NCI-H2171 (cell line): Measurements from ENCODE around the gene TACC3.
A peak's percentile ranks its signal among the peaks of the same experiment; 100 is the strongest.

ENCODE experiments used
- DNase-seq: peaks from one replicate; lab custom pipeline; 2025; lab: John Stamatoyannopoulos, UW

Gene TACC3

GRCh38 chr4:1723131-1723801, 1.9 kb downstream of the TACC3 start:
- DNase-seq, result no peak

GRCh38 chr4:1725521-1725920, 4.2 kb downstream of the TACC3 start:
- no peak for DNase-seq

GRCh38 chr4:1726146-1726934, 5.0 kb downstream of the TACC3 start:
- DNase-seq, result peak; percentile 22

- DNase-seq, result no peak
Observed at GRCh38 chr4:1727117-1728031, 6.1 kb downstream of the TACC3 start.

- DNase-seq, result no peak
Observed at GRCh38 chr4:1728061-1728980, 7.0 kb downstream of the TACC3 start.

GRCh38 chr4:1730532-1731135, 9.3 kb downstream of the TACC3 start:
- no peak for DNase-seq

GRCh38 chr4:1731180-1731579, 9.9 kb downstream of the TACC3 start:
- DNase-seq, result no peak

- no peak for DNase-seq
Observed at GRCh38 chr4:1732911-1733310, 11.6 kb downstream of the TACC3 start.

- no peak for DNase-seq
Observed at GRCh38 chr4:1735215-1735614, 13.9 kb downstream of the TACC3 start.

- DNase-seq, result no peak
Observed at GRCh38 chr4:1736812-1737211, 15.5 kb downstream of the TACC3 start.

- DNase-seq, result no peak
Observed at GRCh38 chr4:1737666-1738065, 16.3 kb downstream of the TACC3 start.

GRCh38 chr4:1738410-1738809, 17.1 kb downstream of the TACC3 start:
- DNase-seq, result no peak

GRCh38 chr4:1739358-1739757, 18.0 kb downstream of the TACC3 start:
- no peak for DNase-seq

- DNase-seq, result no peak
Observed at GRCh38 chr4:1740021-1740545, 18.8 kb downstream of the TACC3 start.

- DNase-seq, result no peak
Observed at GRCh38 chr4:1741208-1741607, 19.9 kb downstream of the TACC3 start.

- DNase-seq, result no peak
Observed at GRCh38 chr4:1743551-1743950, 22.2 kb downstream of the TACC3 start.

GRCh38 chr4:1743975-1744374, 22.7 kb downstream of the TACC3 start:
- no peak for DNase-seq

- no peak for DNase-seq
Observed at GRCh38 chr4:1744552-1744951, 23.2 kb downstream of the TACC3 start.

GRCh38 chr4:1745165-1745564, 23.8 kb downstream of the TACC3 start:
- no peak for DNase-seq

- DNase-seq, result no peak
Observed at GRCh38 chr4:1745697-1746096, 24.4 kb downstream of the TACC3 start.

GRCh38 chr4:1746265-1746691, 25.0 kb downstream of the TACC3 start:
- no peak for DNase-seq
